AG04449 (cell line): Measurements from ENCODE around the gene SEMA3E.

Experiments
- CTCF ChIA-PET: fragments of 350-600 bp; formaldehyde crosslinking; extraction: SDS; loops from one replicate; lab custom pipeline; 2021; ENCODE audit warnings: antibody characterized with exemption; lab: Yijun Ruan, JAX
- POLR2A ChIA-PET: fragments of 400-600, 350-600 bp; formaldehyde crosslinking; extraction: SDS; loops from one replicate; lab custom pipeline; 2020; ENCODE audit warnings: antibody characterized with exemption, inconsistent platforms; lab: Yijun Ruan, JAX
- DNase-seq: peaks from one replicate; pipeline ENCODE4 v3.0.0-alpha.2; 2010; ENCODE audit warnings: low read depth, low spot score
- H3K4me3 ChIP-seq: 2 replicates; pipeline ENCODE4 v1.5.1; 2011; ENCODE audit warnings: low read depth, mild to moderate bottlenecking, control low read depth, low read length
- TF ChIP-seq, protein P1 (sequence below): IDR thresholded peaks from one replicate; pipeline ENCODE4 v1.5.1; 2011; ENCODE audit warnings: mild to moderate bottlenecking, moderate library complexity, low read length, control low read depth, inconsistent platforms; ENCODE audit not compliant: insufficient read depth; ENCODE audit errors: missing control alignments

SEMA3E gene

GRCh38 chr7:83534488-83534887 lies 114.5 kb downstream of the SEMA3E start:
- POLR2A ChIA-PET, result no interaction called here
- no peak overlapping the region for H3K4me3 ChIP-seq
- TF ChIP-seq, protein P1, sequence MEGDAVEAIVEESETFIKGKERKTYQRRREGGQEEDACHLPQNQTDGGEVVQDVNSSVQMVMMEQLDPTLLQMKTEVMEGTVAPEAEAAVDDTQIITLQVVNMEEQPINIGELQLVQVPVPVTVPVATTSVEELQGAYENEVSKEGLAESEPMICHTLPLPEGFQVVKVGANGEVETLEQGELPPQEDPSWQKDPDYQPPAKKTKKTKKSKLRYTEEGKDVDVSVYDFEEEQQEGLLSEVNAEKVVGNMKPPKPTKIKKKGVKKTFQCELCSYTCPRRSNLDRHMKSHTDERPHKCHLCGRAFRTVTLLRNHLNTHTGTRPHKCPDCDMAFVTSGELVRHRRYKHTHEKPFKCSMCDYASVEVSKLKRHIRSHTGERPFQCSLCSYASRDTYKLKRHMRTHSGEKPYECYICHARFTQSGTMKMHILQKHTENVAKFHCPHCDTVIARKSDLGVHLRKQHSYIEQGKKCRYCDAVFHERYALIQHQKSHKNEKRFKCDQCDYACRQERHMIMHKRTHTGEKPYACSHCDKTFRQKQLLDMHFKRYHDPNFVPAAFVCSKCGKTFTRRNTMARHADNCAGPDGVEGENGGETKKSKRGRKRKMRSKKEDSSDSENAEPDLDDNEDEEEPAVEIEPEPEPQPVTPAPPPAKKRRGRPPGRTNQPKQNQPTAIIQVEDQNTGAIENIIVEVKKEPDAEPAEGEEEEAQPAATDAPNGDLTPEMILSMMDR, result no peak
- CTCF ChIA-PET, result no interaction called here
- no peak for DNase-seq

- ChIA-PET POLR2A (no interaction called here), CTCF (no interaction called here)
- TF ChIP-seq, protein P1, result no peak
- DNase-seq, result no peak
- no peak overlapping the region for H3K4me3 ChIP-seq
Measured at GRCh38 chr7:83532219-83532618, 116.7 kb downstream of the SEMA3E start.

DNA sequence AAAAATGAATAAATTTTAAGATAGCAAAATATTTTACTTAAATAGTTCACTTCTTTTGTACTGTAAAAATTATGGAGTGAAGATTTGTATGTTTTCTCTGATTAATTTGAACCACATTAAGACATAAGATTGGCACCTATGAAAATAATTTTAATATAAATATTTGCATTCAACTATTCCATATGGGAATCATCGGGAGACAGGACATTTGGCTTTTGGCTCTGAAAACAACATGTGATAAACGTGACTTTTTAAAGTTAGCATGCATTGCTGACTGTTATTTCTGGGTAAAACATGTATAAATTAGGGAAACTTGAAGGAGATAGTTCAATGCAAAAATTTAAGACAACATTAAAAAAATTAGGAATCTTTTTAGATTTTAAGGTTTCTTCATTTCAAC lies 117.2 kb downstream of the SEMA3E start:
- DNase-seq, result no peak
- POLR2A ChIA-PET, result no interaction called here
- CTCF ChIA-PET, result no interaction called here
- no peak overlapping the region for H3K4me3 ChIP-seq
- TF ChIP-seq, protein P1, result no peak

DNA sequence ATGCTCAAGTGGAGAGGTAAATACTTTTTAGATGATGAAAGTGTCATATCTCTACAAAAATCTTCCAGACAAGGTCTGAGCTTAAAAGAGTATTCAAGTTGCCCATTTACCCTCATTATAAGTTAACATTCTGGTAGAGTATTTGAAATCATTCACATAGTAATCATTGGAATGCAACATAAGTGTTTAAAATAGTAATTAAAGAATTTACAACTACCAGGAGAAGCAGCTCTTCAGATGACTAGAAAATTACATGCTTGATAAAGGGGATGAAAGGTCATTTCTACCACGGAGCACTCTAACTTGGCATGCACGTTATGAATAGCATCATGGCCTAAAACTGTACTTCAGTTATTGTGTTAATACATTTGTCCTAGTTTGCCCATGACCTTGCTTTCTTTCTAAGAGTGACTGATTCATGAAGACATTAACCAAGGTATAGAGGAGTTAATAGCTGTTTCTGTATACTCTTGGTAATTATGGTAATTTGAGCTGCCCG lies 120.0 kb downstream of the SEMA3E start:
- TF ChIP-seq, protein P1, result no peak
- ChIA-PET CTCF (no interaction called here), POLR2A (no interaction called here)
- no peak for DNase-seq
- no peak overlapping the region for H3K4me3 ChIP-seq

- POLR2A ChIA-PET, result no interaction called here
- no peak for DNase-seq
Measured at GRCh38 chr7:83524277-83525075, 124.5 kb downstream of the SEMA3E start.

GRCh38 chr7:83520726-83521125 lies 128.2 kb downstream of the SEMA3E start:
- POLR2A ChIA-PET, result no interaction called here
- no peak for DNase-seq
- no peak overlapping the region for H3K4me3 ChIP-seq
- CTCF ChIA-PET, result no interaction called here
- TF ChIP-seq, protein P1, result no peak

More at GRCh38 chr7:83524277-83525075, 124.5 kb downstream of the SEMA3E start:
- no peak overlapping the region for H3K4me3 ChIP-seq
- TF ChIP-seq, protein P1, result no peak
- CTCF ChIA-PET, result interaction anchor here (1.1 kb wide), 1 partner anchor 11 kb away, joined by 3 read pairs; no protein-coding TSS in a partner anchor
